Fibroblast of lung (primary cell): ENCODE data around the gene PDE4D. TPM values are rescaled to one million over a fixed set of nuclear protein-coding genes. Genes with fewer than 3 reads are reported as not detected.

Source experiments
- DNase-seq, 2 donors: peaks; one replicate each; pipeline versions ENCODE4 v3.0.0 to v3.0.0-alpha.2; 2010; ENCODE audit warnings: low read depth in 2 of 2
- H2AFZ ChIP-seq: 2 replicates; pipeline ENCODE4 v1.5.1; 2012; ENCODE audit warnings: low read length, control low read depth, inconsistent platforms
- H3K27ac ChIP-seq: 2 replicates; pipeline ENCODE4 v1.5.1; 2011; ENCODE audit warnings: low read length, control low read depth; ENCODE audit not compliant: insufficient read depth
- H3K27me3 ChIP-seq: 2 replicates; pipeline ENCODE4 v1.5.1; 2011; ENCODE audit warnings: mild to moderate bottlenecking, low read length; ENCODE audit not compliant: control insufficient read depth, insufficient read depth
- H3K36me3 ChIP-seq: 2 replicates; pipeline ENCODE4 v1.5.1; 2011; ENCODE audit warnings: low read length; ENCODE audit not compliant: control insufficient read depth, insufficient read depth
- H3K4me1 ChIP-seq: 2 replicates; pipeline ENCODE4 v1.5.1; 2011; ENCODE audit warnings: low read length; ENCODE audit not compliant: control insufficient read depth, insufficient read depth; ENCODE audit errors: extremely low read depth
- H3K4me2 ChIP-seq: 2 replicates; pipeline ENCODE4 v1.5.1; 2011; ENCODE audit warnings: low read length, control low read depth; ENCODE audit not compliant: insufficient read depth; ENCODE audit errors: extremely low read depth
- H3K4me3 ChIP-seq, 4 experiments: fragments of 200-600 bp in 1 of 4; sonication (generic) in 1 of 4; replicated peaks in 1 of 4; 2 replicates each; pipeline ENCODE4 v1.5.1; 2011 to 2016; ENCODE audit warnings: low read length in 4 of 4, low read depth in 3 of 4, mild to moderate bottlenecking in 3 of 4, control low read depth in 2 of 4, inconsistent platforms in 1 of 4, mixed read lengths in 1 of 4; ENCODE audit not compliant: insufficient read depth in 1 of 4; ENCODE audit errors: control extremely low read depth in 1 of 4
- H3K79me2 ChIP-seq: 2 replicates; pipeline ENCODE4 v1.5.1; 2012; ENCODE audit warnings: mild to moderate bottlenecking, low read length, inconsistent platforms; ENCODE audit not compliant: control insufficient read depth, insufficient read depth
- H3K9ac ChIP-seq: 2 replicates; pipeline ENCODE4 v1.5.1; 2011; ENCODE audit warnings: mild to moderate bottlenecking, low read length, control low read depth; ENCODE audit not compliant: insufficient read depth
- H3K9me3 ChIP-seq: 2 replicates; pipeline ENCODE4 v1.5.1; 2012; ENCODE audit warnings: low read depth, low read length; ENCODE audit not compliant: control insufficient read depth, insufficient read depth
- H4K20me1 ChIP-seq: 2 replicates; pipeline ENCODE4 v1.5.1; 2011; ENCODE audit warnings: low read length; ENCODE audit not compliant: control insufficient read depth, insufficient read depth; ENCODE audit errors: extremely low read depth
- EZH2 ChIP-seq: IDR thresholded peaks from 2 replicates; pipeline ENCODE4 v1.5.1; 2012; ENCODE audit warnings: low read length, control low read depth, mild to moderate bottlenecking; ENCODE audit errors: missing control alignments
- polyA plus RNA-seq, 2 donors: library from polyadenylated mRNA; depleted of rRNA in 1 of 2; stranded (reverse) in 1 of 2; unstranded in 1 of 2; fragments of >200 nt; gene quantifications; 2 replicates each; pipeline ENCODE4 v1.2.1, GENCODE V29; 2011 to 2012; ENCODE audit warnings: missing spikeins in 1 of 2
- total RNA-seq: library from RNA; depleted of rRNA; stranded (reverse); fragments of >200 nt; gene quantifications from 2 replicates; pipeline ENCODE4 v1.2.1, GENCODE V29; 2014
- TF ChIP-seq, protein P1 (sequence below), 2 donors: IDR thresholded peaks in 1 of 2; conservative IDR thresholded peaks in 1 of 2; 1 replicate in 1 of 2; 2 replicates in 1 of 2; pipeline ENCODE4 v1.5.1; 2011 to 2012; ENCODE audit warnings: low read length in 2 of 2, control low read depth in 1 of 2, inconsistent platforms in 1 of 2, low read depth in 1 of 2, mild to moderate bottlenecking in 1 of 2

Gene PDE4D
- total and polyA plus RNA-seq, 2 donors (not counting 1 experiment from before 2014, with no cell fraction given), result 2.1 to 8.3 TPM

DNA sequence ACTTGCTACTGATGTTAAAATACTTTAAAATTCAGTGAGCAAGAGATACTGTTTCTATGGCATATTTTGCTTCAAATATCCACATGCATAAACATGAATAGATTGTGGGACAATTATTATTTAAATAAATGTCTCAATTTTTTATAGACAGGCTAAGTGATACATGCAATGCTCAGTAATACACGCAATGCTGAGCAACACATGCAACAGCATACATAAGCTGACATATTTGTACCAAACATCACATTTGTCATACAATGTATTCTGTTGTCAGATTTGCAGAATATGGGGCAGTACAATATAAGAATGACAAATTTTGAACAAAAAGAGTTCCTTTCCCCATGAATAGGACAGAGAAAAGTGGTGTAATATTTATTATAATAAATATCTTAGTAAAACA lies 155.5 kb downstream of the PDE4D start:
- no peak overlapping the region for H3K4me3 ChIP-seq
- H3K36me3 ChIP-seq, result no peaks in the 10 kb centered on the region
- H3K9me3 ChIP-seq, result no peaks in the 10 kb centered on the region
- no peak for DNase-seq
- no peak overlapping the region for H3K9ac ChIP-seq
- H4K20me1 ChIP-seq, result no peaks in the 10 kb centered on the region
- H3K4me1 ChIP-seq, result no peaks in the 10 kb centered on the region
- TF ChIP-seq, protein P1, sequence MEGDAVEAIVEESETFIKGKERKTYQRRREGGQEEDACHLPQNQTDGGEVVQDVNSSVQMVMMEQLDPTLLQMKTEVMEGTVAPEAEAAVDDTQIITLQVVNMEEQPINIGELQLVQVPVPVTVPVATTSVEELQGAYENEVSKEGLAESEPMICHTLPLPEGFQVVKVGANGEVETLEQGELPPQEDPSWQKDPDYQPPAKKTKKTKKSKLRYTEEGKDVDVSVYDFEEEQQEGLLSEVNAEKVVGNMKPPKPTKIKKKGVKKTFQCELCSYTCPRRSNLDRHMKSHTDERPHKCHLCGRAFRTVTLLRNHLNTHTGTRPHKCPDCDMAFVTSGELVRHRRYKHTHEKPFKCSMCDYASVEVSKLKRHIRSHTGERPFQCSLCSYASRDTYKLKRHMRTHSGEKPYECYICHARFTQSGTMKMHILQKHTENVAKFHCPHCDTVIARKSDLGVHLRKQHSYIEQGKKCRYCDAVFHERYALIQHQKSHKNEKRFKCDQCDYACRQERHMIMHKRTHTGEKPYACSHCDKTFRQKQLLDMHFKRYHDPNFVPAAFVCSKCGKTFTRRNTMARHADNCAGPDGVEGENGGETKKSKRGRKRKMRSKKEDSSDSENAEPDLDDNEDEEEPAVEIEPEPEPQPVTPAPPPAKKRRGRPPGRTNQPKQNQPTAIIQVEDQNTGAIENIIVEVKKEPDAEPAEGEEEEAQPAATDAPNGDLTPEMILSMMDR (conservative IDR thresholded peaks at IDR 0.05 in 1 of 2, IDR thresholded peaks at IDR 0.05 in 1 of 2; ENCODE audit: low read depth in 1 of 2, low read length in 2 of 2), result no peak
- no peak for TF ChIP-seq EZH2
- no peaks in the 10 kb centered on the region for H3K27me3 ChIP-seq
- no peaks in the 10 kb centered on the region for H3K79me2 ChIP-seq
- no peak overlapping the region for H2AFZ ChIP-seq
- H3K27ac ChIP-seq, result no peak overlapping the region
- H3K4me2 ChIP-seq, result no peak overlapping the region

DNA sequence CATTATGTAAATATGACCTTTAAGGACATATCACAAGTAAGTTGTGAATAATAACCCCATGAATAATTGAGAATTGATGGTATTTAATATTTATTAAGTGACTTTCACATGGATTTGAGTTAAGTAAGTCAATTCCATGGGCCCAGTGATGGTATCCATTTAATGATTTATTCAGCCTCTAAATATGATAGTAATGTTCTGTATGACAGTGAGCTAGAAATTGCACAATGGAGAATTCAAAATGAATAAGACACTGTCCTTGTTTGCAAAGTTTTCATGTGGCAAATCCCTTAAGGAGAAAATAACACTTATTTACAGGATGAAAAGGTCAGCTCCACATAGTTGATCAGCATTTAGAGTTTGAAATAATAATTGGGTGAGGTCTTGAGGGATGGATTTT lies 160.7 kb downstream of the PDE4D start:
- no peaks in the 10 kb centered on the region for H4K20me1 ChIP-seq
- H2AFZ ChIP-seq, result no peak overlapping the region
- H3K9me3 ChIP-seq, result no peaks in the 10 kb centered on the region
- no peak overlapping the region for H3K4me2 ChIP-seq
- no peaks in the 10 kb centered on the region for H3K27me3 ChIP-seq
- H3K9ac ChIP-seq, result no peak overlapping the region
- no peaks in the 10 kb centered on the region for H3K36me3 ChIP-seq
- no peak for DNase-seq
- TF ChIP-seq, protein P1 (conservative IDR thresholded peaks at IDR 0.05 in 1 of 2, IDR thresholded peaks at IDR 0.05 in 1 of 2; ENCODE audit: low read depth in 1 of 2, low read length in 2 of 2), result no peak
- no peak for TF ChIP-seq EZH2
- no peaks in the 10 kb centered on the region for H3K79me2 ChIP-seq
- H3K27ac ChIP-seq, result no peak overlapping the region
- no peak overlapping the region for H3K4me3 ChIP-seq
- no peaks in the 10 kb centered on the region for H3K4me1 ChIP-seq

- H3K9ac ChIP-seq, result no peak overlapping the region
- TF ChIP-seq, protein P1 (conservative IDR thresholded peaks at IDR 0.05 in 1 of 2, IDR thresholded peaks at IDR 0.05 in 1 of 2; ENCODE audit: low read depth in 1 of 2, low read length in 2 of 2), result no peak
- no peak for TF ChIP-seq EZH2
- H3K4me2 ChIP-seq, result no peak overlapping the region
- no peak overlapping the region for H3K4me3 ChIP-seq
- no peaks in the 10 kb centered on the region for H4K20me1 ChIP-seq
- H3K27ac ChIP-seq, result no peak overlapping the region
- no peak overlapping the region for H2AFZ ChIP-seq
- H3K36me3 ChIP-seq, result no peaks in the 10 kb centered on the region
- H3K27me3 ChIP-seq, result no peaks in the 10 kb centered on the region
- no peaks in the 10 kb centered on the region for H3K4me1 ChIP-seq
- H3K9me3 ChIP-seq, result no peaks in the 10 kb centered on the region
- DNase-seq, result no peak
- H3K79me2 ChIP-seq, result no peaks in the 10 kb centered on the region
These were observed 161.2 kb downstream of the PDE4D start for GRCh38 chr5:59732301-59732700.
